Stimulated activated naive CD8-positive, alpha-beta T cell treated with anti-CD3 and anti-CD28 coated beads, Interleukin-15, amount 100 ng/mL, for 72 hours (primary cell): ENCODE measurements around the gene HSDL1.

Experiments
- ATAC-seq: fragments of 150-1000 bp; cut with Tn5 transposase; 2 replicates; pipeline ENCODE4 v1.10.0; 2021; ENCODE audit warnings: mild to moderate bottlenecking, moderate library complexity
- DNase-seq, 2 donors: peaks; one replicate each; pipeline ENCODE4 v3.0.0; 2021 to 2022
- H3K27ac Mint-ChIP-seq, 2 donors: one replicate each; pipeline ENCODE4 v1.8.0; 2022; ENCODE audit warnings: mild to moderate bottlenecking in 2 of 2, mixed read lengths in 2 of 2, moderate library complexity in 2 of 2
- H3K27me3 Mint-ChIP-seq: one replicate; pipeline ENCODE4 v1.8.0; 2022; ENCODE audit warnings: mixed read lengths
- H3K4me1 Mint-ChIP-seq: one replicate; pipeline ENCODE4 v1.8.0; 2022; ENCODE audit warnings: mild to moderate bottlenecking, mixed read lengths
- H3K4me3 Mint-ChIP-seq, 2 donors: one replicate each; pipeline ENCODE4 v1.8.0; 2022; ENCODE audit warnings: mild to moderate bottlenecking in 2 of 2, mixed read lengths in 2 of 2, moderate library complexity in 1 of 2
- H3K9me3 Mint-ChIP-seq, 2 donors: one replicate each; pipeline ENCODE4 v1.8.0; 2022; ENCODE audit warnings: mixed read lengths in 2 of 2

HSDL1 gene

GRCh38 chr16:84109598-84110335 is 35.2 kb downstream of the HSDL1 start:
- H3K27ac Mint-ChIP-seq = no peak overlapping the region
- no peak overlapping the region for H3K4me3 Mint-ChIP-seq
- DNase-seq = no peak
- no peaks in the 10 kb centered on the region for H3K9me3 Mint-ChIP-seq
- ATAC-seq = no peak
- H3K4me1 Mint-ChIP-seq = peaks cover 68% of the 10 kb centered on the region
- H3K27me3 Mint-ChIP-seq = no peaks in the 10 kb centered on the region

GRCh38 chr16:84107921-84108320 is 37.1 kb downstream of the HSDL1 start:
- Mint-ChIP-seq H3K27me3 (no peaks in the 10 kb centered on the region), H3K4me1 (peaks cover 67% of the 10 kb centered on the region)

GRCh38 chr16:84105948-84106740 is 38.8 kb downstream of the HSDL1 start:
- no peak overlapping the region for H3K4me3 Mint-ChIP-seq
- DNase-seq (no peak), ATAC-seq (no peak)
- H3K9me3 Mint-ChIP-seq = no peaks in the 10 kb centered on the region
- peaks cover 53% of the 10 kb centered on the region for H3K4me1 Mint-ChIP-seq
- H3K27ac Mint-ChIP-seq = peak overlapping the region in 1 of 2 donors; percentile 1
- H3K27me3 Mint-ChIP-seq = no peaks in the 10 kb centered on the region

More at GRCh38 chr16:84107921-84108320, 37.1 kb downstream of the HSDL1 start:
- Mint-ChIP-seq H3K9me3 (no peaks in the 10 kb centered on the region), H3K4me3 (no peak overlapping the region), H3K27ac (peak overlapping the region in 1 of 2 donors; percentile 44)
- ATAC-seq (no peak), DNase-seq (no peak)

- no peak for DNase-seq
- Mint-ChIP-seq H3K9me3 (no peaks in the 10 kb centered on the region), H3K27me3 (no peaks in the 10 kb centered on the region), H3K4me1 (peaks cover 45% of the 10 kb centered on the region), H3K4me3 (no peak overlapping the region), H3K27ac (peak overlapping the region in 1 of 2 donors; percentile 59)
- ATAC-seq = no peak
These were observed 39.6 kb downstream of the HSDL1 start for GRCh38 chr16:84105301-84105815.

GRCh38 chr16:84104231-84104630 is 40.7 kb downstream of the HSDL1 start:
- no peak for DNase-seq
- H3K4me1 Mint-ChIP-seq = peaks cover 47% of the 10 kb centered on the region
- no peaks in the 10 kb centered on the region for H3K9me3 Mint-ChIP-seq
- ATAC-seq = no peak
- H3K4me3 Mint-ChIP-seq = no peak overlapping the region
- no peaks in the 10 kb centered on the region for H3K27me3 Mint-ChIP-seq
- H3K27ac Mint-ChIP-seq = peak overlapping the region in 1 of 2 donors; percentile 20

- no peaks in the 10 kb centered on the region for H3K27me3 Mint-ChIP-seq
- DNase-seq (no peak), ATAC-seq (no peak)
- H3K9me3 Mint-ChIP-seq = no peaks in the 10 kb centered on the region
- H3K4me3 Mint-ChIP-seq = no peak overlapping the region
- peak overlapping the region; percentile 56 to 58 for H3K27ac Mint-ChIP-seq
- H3K4me1 Mint-ChIP-seq = peaks cover 46% of the 10 kb centered on the region
These were observed 41.3 kb downstream of the HSDL1 start for GRCh38 chr16:84103678-84104077.

- H3K4me3 Mint-ChIP-seq = no peak overlapping the region
- no peaks in the 10 kb centered on the region for H3K9me3 Mint-ChIP-seq
- peaks cover 22% of the 10 kb centered on the region for H3K4me1 Mint-ChIP-seq
- ATAC-seq (no peak), DNase-seq (no peak)
- H3K27ac Mint-ChIP-seq = no peak overlapping the region
- H3K27me3 Mint-ChIP-seq = no peaks in the 10 kb centered on the region
These were observed 46.0 kb downstream of the HSDL1 start for GRCh38 chr16:84098939-84099338.

GRCh38 chr16:84096447-84097005 is 48.5 kb downstream of the HSDL1 start:
- ATAC-seq = no peak
- no peak for DNase-seq
- peaks cover 17% of the 10 kb centered on the region for H3K4me1 Mint-ChIP-seq
- no peak overlapping the region for H3K27ac Mint-ChIP-seq
- no peak overlapping the region for H3K4me3 Mint-ChIP-seq
- no peaks in the 10 kb centered on the region for H3K27me3 Mint-ChIP-seq
- H3K9me3 Mint-ChIP-seq = no peaks in the 10 kb centered on the region

GRCh38 chr16:84095466-84095865 is 49.5 kb downstream of the HSDL1 start:
- ATAC-seq = no peak
- Mint-ChIP-seq H3K27me3 (no peaks in the 10 kb centered on the region), H3K4me1 (peaks cover 17% of the 10 kb centered on the region), H3K27ac (no peak overlapping the region), H3K9me3 (no peaks in the 10 kb centered on the region), H3K4me3 (no peak overlapping the region)
- no peak for DNase-seq

- H3K27ac Mint-ChIP-seq = no peak overlapping the region
- H3K27me3 Mint-ChIP-seq = no peaks in the 10 kb centered on the region
- H3K4me3 Mint-ChIP-seq = no peak overlapping the region
- no peaks in the 10 kb centered on the region for H3K9me3 Mint-ChIP-seq
- no peak for DNase-seq
- H3K4me1 Mint-ChIP-seq = peaks cover 16% of the 10 kb centered on the region
- no peak for ATAC-seq
These were observed 51.1 kb downstream of the HSDL1 start for GRCh38 chr16:84093879-84094270.

- Mint-ChIP-seq H3K4me1 (peaks cover 20% of the 10 kb centered on the region), H3K4me3 (no peak overlapping the region), H3K27ac (peak overlapping the region in 1 of 2 donors; percentile 9), H3K27me3 (no peaks in the 10 kb centered on the region), H3K9me3 (no peaks in the 10 kb centered on the region)
- ATAC-seq (no peak), DNase-seq (no peak)
These were observed 51.7 kb downstream of the HSDL1 start for GRCh38 chr16:84093120-84093878.

GRCh38 chr16:84091460-84091859 is 53.5 kb downstream of the HSDL1 start:
- Mint-ChIP-seq H3K27me3 (no peaks in the 10 kb centered on the region), H3K9me3 (no peaks in the 10 kb centered on the region), H3K4me3 (no peak overlapping the region), H3K27ac (no peak overlapping the region), H3K4me1 (peaks cover 39% of the 10 kb centered on the region)
- ATAC-seq (no peak), DNase-seq (no peak)

GRCh38 chr16:84090211-84090610 is 54.8 kb downstream of the HSDL1 start:
- Mint-ChIP-seq H3K4me1 (peaks cover 49% of the 10 kb centered on the region), H3K27me3 (no peaks in the 10 kb centered on the region), H3K9me3 (no peaks in the 10 kb centered on the region), H3K27ac (no peak overlapping the region), H3K4me3 (no peak overlapping the region)
- ATAC-seq (no peak), DNase-seq (no peak)

- DNase-seq (peak; percentile 48 to 69), ATAC-seq (peak; percentile 94)
- H3K4me1 Mint-ChIP-seq = peaks cover 55% of the 10 kb centered on the region
- H3K9me3 Mint-ChIP-seq = no peaks in the 10 kb centered on the region
- H3K4me3 Mint-ChIP-seq = peak overlapping the region in 1 of 2 donors; percentile 21
- no peak overlapping the region for H3K27ac Mint-ChIP-seq
- H3K27me3 Mint-ChIP-seq = no peaks in the 10 kb centered on the region
These were observed 56.1 kb downstream of the HSDL1 start for GRCh38 chr16:84088695-84089395.
